GM19239 (cell line): ENCODE results near the gene IFNK.

Experiments
- DNase-seq: peaks from one replicate; pipeline ENCODE4 v3.0.0; 2011; ENCODE audit warnings: low spot score; ENCODE audit not compliant: insufficient read length
- FAIRE-seq: peaks from 2 replicates; lab custom pipeline; 2011; peaks lifted over from hg19 to GRCh38; lab: Jason Lieb, UNC

Gene IFNK

DNA sequence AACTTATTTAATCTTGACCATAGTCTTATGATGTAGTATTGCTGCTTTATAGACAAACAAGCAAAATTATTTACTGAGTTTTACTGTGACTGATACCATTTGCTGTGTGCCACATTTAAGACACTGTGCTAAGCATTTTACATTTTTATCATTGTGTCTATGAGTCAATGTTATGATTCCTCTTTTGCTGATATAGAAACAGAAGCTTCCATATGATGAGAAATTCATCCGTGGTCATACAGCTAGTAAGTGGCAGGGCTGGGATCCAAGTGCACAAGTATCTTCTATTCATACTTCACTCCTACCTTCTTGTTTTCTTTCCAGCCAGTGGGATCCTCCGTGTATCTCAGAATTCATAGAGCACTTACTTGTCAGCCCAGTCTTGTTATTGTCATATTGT is 17.1 kb upstream of the IFNK start:
- FAIRE-seq (no peak), DNase-seq (no peak)

DNA sequence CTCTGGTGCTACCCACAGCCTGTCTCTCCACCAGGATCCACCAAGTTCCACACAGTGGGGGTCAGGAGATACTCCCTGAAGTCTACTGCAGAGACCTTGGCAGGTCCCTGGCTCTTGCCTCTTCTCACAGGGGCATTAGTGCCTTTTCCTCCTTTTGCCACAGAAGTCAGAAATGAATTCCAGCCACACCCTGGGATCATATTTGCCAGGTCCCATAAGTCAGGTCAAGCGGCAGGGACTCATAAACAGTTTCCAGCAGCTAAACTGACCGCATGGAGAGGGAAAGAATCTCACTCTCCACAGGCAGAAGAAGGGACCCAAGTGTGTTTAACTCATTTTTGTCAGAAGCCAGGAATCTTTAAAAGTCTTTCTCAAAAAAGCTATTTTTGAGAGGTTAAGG is 13.3 kb upstream of the IFNK start:
- no peak for FAIRE-seq
- DNase-seq, result no peak

DNA sequence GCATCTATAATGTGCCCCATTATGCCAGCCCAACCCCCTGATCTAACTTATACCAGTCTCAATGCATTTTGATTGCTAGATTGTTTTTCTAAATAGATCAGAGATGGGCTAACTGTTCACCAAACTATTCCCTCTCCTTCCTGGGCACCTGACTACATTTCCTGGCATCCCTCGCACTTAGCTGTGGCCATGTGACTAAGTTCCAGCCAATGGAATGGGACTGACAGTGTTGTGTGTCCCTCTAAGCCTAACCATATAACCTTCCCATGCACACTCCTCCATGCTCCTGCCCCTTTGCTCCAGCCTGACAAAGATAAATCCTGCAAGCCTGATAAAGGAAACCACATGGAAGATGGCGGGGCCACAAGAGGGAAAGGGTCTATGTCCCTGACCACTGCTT is 12.3 kb upstream of the IFNK start:
- DNase-seq (no peak), FAIRE-seq (no peak)

DNA sequence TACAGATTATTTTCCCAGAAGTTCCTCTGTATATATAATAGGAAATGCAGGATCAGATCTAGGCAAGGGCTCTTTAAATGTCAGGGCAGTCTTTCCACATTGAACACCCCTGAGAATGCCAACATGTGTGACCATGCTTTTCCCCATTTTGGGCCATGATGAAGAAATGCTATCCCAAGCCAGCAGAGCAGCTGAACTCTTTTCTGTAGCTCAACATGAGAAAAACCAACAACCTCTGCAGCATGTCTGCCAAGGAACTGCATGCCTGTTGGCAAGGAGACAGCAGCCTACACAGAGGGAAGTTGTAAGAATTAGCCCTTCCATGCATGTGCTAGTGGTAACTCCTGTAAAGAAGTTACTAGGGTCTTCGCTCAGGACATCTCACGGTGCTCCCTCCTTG is 9.5 kb upstream of the IFNK start:
- no peak for FAIRE-seq
- no peak for DNase-seq

DNA sequence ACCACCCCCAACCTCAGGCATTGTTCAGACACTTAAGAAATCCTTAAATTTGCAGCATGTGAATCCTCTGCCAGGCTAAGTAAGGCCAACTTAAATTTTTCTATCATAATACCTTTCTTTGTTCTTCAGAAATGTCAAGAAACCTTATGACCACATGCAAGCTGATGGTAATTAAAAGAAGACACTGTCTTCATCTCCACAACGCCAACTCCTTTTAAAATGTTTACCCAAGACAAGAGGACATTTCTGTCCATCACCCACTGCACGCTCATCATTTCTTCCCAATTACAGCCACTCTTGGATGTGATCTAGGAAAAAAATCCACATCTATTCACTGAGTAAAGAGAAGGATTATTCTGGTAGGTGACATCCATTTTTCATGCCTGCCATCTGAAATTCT is 6.1 kb upstream of the IFNK start:
- DNase-seq, result no peak

DNA sequence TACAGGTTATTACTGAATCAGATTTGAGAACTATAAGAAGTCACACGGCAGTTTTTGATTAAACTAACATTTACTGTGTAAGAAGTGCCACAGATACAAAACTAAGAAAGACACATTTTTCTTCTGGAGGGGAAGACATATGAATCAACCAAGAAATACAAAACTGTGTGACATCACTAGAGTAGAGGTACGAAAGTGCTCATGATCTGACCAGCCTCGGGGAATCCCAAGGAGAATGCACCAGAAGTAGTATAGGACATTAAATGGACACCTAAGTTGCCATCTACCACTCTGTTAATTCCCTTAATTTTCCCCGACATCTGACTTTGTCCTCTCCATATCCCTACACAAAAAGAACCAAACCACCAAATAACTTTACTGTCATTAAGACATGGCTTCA is 5.3 kb upstream of the IFNK start:
- DNase-seq (no peak), FAIRE-seq (no peak)

More for the DNA sequence above, 6.1 kb upstream of the IFNK start:
- no peak for FAIRE-seq

DNA sequence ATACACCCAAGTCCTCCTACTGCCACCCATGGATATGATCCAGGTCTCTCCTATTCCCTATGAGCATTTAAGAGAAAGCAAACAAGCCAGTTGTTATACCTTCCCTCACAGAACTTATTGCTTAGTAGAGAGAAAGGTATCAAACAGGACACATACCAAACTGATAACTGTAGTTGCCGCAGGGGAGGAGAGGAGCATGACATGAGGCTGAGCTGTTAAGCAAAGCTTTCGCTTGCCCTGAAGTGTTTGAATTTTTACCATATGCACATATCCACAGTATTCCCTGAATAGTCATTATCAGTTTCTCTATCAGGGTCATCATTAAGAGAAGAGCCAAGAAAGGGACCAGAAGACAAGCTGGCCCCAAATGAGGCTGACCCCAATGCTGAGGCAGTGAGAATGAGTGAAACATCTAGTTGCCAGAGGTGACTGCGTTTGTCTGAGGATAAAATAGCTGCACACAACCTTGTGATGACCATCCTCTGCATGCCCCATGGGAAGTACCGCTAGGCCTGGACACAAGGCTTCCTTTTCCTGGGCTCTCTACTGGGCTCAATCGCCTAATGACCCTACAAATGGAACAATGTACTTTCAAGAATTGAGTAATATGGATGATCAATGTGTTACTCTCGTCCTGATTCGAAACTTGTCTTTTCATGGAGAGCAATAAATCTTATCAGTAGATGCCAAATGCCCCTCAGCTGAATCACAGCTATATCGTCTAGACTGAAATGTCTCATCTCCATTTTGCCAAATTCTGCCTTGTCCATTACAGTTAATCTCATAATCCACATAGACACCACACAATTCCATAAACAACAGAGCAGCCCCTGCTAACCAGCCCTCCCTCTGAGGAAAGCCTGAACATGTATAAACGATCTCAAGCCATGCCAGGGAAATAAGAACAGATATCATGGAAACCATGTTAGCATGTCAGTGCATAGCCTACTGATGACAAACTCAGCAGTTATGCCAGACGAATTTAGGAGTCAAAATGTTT is 4.3 kb upstream of the IFNK start:
- DNase-seq (no peak), FAIRE-seq (no peak)

DNA sequence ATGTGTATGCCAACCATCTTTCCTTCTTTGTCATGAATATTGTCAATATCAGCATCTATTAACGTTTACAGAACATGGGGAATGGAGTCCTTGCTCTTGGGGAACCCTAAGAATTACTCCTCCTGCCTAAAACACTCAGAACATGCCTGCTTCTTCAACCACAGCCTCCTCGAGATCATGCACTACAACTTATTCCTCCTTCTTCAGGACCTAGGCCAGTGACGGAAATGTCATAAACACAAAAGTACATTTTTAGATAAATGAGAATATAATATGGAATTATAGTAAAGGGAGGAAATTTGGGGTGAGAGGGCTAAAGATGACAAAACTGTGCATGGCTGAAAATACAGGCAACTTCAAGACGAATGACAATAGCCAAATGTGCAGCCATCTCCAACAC is 3.1 kb upstream of the IFNK start:
- DNase-seq, result no peak
- no peak for FAIRE-seq

DNA sequence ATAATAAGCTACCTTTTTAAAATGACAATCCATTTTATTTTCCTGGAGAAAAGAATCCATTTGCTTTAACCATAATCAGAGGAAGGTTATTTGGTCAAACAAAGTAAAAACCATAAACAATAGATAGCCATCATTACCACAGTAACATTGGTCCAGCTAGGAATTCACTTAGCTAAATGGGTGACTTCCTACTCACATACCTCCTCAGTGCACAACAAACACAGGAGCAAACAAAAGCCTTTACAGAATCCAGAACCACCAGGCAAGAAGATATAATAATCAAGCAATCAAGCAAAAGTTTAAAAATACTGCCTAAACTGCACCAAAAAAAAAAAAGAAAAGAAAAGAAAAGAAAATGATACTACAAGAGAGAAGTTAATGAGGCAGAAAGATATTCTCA is 949 bp upstream of the IFNK start:
- DNase-seq (no peak), FAIRE-seq (no peak)

DNA sequence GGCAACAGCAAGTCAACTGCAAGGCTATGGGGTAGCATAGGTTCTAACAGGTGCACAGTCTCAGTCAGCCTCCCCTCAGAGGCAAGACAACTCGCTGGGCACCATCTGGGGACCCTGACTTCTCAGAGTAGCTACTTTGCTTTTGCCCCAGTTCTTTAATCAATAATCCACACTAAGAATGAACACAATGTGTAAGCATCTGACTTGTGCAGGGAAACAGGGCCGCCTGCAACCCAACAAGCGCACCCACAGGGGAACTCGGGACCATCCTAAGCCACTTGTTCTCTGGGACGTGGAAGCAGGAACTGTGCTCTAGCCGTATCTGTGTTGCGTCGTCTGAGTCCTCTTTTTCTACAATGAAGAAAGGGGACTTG is 3.6 kb downstream of the IFNK start:
- DNase-seq (no peak), FAIRE-seq (no peak)

DNA sequence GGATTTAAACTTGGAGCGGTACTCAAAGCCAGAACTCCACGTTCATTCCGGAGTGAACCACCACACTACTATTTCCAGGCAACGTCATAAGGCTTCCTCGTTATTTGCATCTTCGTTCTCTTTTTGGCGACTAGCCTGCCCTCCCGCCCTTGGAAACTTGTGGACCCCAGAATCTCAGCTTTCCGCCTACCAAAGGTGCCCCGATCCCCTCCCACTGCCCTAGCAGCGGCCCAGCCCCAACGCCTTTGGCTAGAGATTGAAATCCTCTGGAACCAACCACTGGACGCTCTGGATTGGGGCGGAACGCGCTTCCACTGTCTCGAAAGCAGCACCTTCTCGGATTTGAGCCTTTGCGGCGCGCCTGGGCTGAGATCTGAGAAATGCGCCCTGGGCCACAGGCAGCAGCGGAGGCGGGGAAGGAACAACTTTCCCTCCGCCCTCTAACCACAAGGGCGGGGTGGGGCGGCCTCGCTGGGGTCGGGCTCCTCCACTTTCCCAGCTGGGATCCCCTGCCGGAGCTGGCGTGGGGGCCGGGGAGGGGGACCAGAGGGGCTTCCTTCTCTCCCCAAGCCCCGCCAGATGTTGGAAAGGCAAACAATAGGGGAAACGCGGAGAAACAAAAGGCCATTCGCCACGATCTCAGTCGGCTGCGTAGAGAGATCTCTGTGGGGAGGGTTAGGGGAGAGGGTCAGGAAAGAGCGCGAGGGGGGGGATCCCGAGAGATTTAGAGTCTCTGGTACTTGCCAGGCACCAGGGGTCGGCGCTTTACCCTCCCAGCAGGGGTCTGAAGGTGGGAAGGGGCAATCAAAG is 4.2 kb downstream of the IFNK start:
- FAIRE-seq (peak; percentile 95), DNase-seq (peak; percentile 37)

DNA sequence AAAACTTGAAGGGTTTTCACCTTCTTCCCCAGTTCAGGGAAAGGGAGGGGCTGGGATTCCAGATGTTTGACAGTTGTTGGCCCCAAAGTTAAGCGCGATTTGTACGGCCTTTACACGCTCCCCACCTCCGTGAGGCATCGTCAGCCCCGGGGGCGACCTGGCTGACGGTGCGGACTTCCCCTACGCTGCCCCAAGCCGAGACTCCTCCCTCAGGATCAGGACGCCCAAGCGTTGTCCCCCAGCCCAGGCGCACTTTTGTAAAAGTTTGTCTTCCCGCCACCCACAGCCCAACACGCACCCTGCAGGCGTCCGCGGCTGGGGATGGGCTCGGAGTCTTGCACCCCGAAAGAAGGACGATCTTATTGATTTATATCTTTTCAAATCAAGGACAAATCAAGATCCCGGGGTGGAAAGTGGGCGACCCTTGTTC is 4.8 kb downstream of the IFNK start:
- FAIRE-seq (peak; percentile 84), DNase-seq (peak; percentile 44)

DNA sequence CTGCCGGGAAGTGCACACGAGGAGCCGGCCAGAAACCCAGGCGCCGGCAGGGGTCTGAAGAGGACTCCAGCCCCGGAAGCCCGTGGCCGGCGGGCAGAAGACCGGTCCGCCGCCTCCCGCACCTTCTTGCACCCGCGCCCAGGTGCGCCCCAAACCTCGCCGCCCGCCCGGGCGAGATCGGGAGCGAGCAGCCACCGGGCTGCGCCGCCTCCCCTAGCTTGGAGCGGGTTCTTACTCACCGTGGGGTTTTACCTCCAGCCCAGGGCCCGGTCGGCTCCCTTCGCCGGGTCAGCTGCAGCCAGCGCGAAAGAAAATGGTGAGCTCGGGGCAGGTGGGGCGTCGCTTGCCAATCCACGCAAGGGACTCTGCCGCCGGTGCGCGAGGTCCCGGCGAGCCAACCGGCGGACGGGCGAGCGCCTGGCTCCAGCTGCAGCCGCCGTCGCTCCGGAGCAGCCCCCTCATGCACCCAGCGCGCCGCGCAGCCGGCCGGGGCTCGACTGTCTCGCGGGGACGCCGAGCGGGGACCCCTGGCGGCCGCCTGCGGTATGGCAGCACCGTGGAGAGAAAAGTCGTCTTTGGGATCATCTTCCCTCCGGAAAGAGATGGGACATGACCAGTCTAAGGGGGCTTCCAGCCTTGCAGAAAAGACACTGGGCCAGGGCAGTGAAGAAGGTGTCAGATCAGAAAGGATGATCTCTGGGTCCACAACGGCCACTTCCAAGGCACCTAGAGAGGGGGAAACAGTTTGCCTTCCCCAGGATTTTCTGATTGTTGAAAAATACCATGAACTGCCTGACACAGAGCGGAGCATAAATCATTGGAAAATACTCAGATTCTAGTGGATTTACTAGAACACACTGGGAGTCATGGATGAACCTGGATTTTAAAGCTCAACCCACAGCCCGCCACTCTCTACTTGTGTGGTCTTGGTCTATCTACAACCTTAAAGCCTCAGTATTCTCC is 5.5 kb downstream of the IFNK start, which contains the start of gene MOB3B:
MOB3B (minus strand) TSS at position 499 of the 963 bp plus-strand sequence. CDS start 74,264 bp downstream, outside the sequence.
- peak; percentile 64 for DNase-seq
- no peak for FAIRE-seq

DNA sequence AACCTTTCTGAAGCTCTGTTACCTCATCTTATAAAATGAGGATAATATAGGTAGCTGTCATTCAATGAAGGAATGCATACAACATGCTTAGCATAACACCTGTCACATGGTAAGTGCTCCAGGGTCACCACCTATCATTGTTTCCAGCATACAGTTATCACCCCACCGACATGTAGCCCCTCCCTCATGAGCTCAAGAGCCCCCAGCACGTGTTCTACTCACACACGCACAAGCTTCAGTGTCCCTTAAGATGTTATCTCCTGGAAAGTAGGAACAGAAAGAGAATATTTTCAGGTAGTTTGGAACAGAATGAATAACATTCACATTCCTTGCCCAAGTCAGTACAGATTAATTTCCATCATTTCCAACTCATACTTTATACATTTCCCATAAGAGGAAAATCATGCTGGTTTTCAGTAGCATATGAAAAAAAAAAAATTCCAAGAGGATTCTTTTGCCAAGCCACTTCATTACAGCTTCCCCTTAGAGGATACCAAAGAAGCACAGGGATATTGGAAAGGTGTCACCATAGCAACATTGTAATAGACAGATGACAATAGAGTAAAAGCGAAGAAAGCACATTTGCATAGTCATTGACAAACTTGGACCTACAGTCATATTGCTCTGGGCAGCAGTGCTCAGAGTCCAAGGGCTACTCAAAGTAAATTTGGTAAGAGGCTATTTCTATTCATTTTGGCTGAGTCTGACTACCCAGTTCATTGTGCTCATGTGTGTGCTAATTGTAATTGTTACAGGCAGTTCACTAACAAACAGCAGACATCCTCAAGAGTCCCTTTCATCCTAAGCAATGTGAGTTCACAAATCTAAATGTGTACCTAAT is 7.0 kb downstream of the IFNK start:
- FAIRE-seq, result no peak

DNA sequence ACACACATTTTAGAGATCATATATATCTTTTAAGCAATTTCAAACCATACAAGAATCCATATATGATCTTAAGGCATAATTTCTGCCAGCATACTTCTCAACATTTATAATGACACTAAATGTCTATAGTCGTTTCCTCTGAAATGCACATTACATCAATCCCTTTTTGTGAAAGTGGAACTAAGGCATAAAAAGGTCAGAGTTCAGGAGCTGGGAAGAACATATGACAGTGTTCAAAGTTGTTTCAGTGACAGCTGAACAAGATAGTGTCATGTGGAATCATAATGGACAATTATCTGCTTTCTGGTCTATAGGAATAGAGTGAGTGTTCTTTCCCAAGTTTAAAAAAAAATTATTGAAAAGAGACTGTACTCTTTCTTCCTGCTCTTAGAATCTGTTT is 8.0 kb downstream of the IFNK start:
- no peak for FAIRE-seq
- DNase-seq, result no peak

More for the DNA sequence above, 7.0 kb downstream of the IFNK start:
- no peak for DNase-seq

DNA sequence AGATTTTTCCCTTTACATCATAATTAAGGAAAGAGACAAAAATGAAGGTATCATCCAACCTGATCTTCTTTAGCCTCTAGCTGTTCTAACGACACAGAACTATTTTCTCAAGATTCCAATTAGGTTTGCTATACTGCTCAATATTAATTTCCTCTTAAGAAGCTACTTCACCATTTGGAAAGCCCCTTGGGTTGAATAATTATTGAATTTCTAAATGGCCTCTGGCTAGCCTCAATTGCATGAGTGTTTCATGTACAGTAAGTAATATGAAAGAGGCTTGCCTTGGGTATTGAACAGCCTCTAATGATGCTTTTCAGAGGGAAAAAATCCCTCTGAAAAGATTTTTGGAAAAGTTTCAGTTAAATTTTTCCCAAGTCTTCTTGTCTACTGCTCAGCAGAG is 9.2 kb downstream of the IFNK start:
- DNase-seq (no peak), FAIRE-seq (no peak)

DNA sequence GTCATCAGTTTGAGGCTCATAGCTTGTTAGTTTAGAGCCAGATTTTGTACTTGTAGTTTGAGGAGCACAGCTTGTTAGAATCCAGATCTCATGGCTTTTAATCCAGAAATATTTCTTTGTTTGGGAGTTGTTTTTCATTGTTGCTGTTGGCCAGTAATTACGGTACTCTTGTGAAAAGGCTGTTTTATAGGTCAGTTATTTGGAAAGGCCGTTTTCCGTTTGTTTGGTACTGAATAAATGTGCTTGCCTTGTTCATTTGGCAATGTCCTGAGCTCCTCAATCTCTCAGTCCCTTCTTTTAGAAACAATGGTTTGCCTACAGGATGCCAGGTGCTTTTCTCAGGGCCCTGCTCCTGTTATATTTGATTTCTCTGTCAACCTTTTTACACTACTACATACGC is 10.0 kb downstream of the IFNK start:
- FAIRE-seq, result no peak
- DNase-seq, result no peak

DNA sequence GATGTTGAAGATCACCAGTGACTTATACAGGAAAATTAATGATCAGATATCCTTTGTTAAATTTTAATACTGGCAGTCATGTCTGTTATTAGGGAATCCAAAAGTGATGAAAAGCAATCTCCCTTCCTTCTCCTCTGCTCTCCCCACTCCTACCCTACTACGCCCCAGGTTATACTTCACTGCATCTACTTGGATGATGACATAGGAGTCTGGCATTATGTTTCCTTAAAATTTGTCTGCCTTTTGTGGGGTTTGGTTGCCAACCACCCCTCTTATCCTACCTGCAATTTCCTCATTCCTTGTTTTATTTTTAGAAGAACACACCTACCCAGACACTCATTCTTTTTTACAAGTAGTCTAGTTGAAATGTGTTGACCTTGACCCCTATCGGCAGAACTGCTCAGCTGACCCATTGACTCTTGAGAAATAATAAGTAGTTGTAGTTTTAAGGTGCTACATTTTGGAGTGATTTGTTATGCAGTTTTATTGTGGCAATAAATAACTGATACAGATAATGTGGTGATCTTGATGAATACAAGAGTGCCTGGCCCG is 10.6 kb downstream of the IFNK start:
- FAIRE-seq, result no peak
- DNase-seq, result no peak

DNA sequence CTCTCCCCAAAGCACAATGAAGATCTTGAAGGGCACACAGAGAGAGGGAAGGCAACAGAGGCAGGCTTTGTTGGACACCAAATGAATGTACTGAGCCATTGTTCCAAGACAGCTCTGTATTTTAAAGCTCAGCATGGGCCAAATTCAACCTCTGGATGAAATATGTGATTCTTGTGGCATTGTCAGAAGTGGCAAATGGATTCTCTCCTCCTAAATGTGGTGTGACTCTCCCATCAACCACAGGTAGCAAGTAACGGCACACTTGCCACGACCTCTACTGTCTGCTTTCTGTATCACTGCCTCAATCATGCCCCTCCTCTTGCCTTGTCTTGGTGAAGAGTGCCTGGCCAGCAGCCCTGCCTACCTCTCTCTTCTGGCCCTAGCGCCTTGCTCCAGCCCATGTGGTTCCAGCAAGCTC is 11.6 kb downstream of the IFNK start:
- FAIRE-seq, result no peak
- DNase-seq, result no peak
